Measurements from ENCODE around the gene SLC25A40. TPM values are rescaled to one million over a fixed set of nuclear protein-coding genes. Genes with fewer than 3 reads are reported as not detected.

Gene SLC25A40
- polyA plus RNA-seq, 1 experiment: 11.8 TPM

GRCh38 chr7:87797395-87797794 lies 78.8 kb downstream of the SLC25A40 start:
- TF ChIP-seq CTCF (IDR thresholded peaks at IDR 0.05; ENCODE audit: low read depth, low read length): no peak
- ChIA-PET CTCF (interaction anchor here (0.6 to 4.0 kb wide), 14 partner anchors 12 to 372 kb away, joined by 3 to 58 read pairs (median 4); no protein-coding TSS in a partner anchor), POLR2A (no interaction called here)
- no peak for DNase-seq (ENCODE audit: low read depth, low spot score)
- Histone ChIP-seq H3K27ac (ENCODE audit: low read depth, low read length) (no peak overlapping the region), H3K4me3 (ENCODE audit: low read depth, low read length) (no peak overlapping the region), H3K9me3 (ENCODE audit: control insufficient read depth, insufficient read depth, low read length) (no peaks in the 10 kb centered on the region), H3K27me3 (ENCODE audit: control insufficient read depth, insufficient read depth, low read length) (no peaks in the 10 kb centered on the region)

GRCh38 chr7:87785368-87785995 lies 90.7 kb downstream of the SLC25A40 start:
- Histone ChIP-seq H3K4me3 (ENCODE audit: low read depth, low read length) (no peak overlapping the region), H3K27me3 (ENCODE audit: control insufficient read depth, insufficient read depth, low read length) (no peaks in the 10 kb centered on the region), H3K9me3 (ENCODE audit: control insufficient read depth, insufficient read depth, low read length) (no peaks in the 10 kb centered on the region), H3K27ac (ENCODE audit: low read depth, low read length) (no peak overlapping the region)
- CTCF ChIA-PET: interaction anchor here (1.3 to 2.1 kb wide), 3 partner anchors 12 to 326 kb away, joined by 3 to 7 read pairs (median 4); no protein-coding TSS in a partner anchor
- POLR2A ChIA-PET: no interaction called here
- no peak for TF ChIP-seq CTCF (IDR thresholded peaks at IDR 0.05; ENCODE audit: low read depth, low read length)
- DNase-seq (ENCODE audit: low read depth, low spot score): no peak

- Histone ChIP-seq H3K4me3 (ENCODE audit: low read depth, low read length) (no peak overlapping the region), H3K9me3 (ENCODE audit: control insufficient read depth, insufficient read depth, low read length) (no peaks in the 10 kb centered on the region), H3K27me3 (ENCODE audit: control insufficient read depth, insufficient read depth, low read length) (no peaks in the 10 kb centered on the region), H3K27ac (ENCODE audit: low read depth, low read length) (no peak overlapping the region)
- CTCF ChIA-PET: interaction anchor here (1.3 to 2.1 kb wide), 3 partner anchors 13 to 327 kb away, joined by 3 to 7 read pairs (median 4); no protein-coding TSS in a partner anchor
- DNase-seq (ENCODE audit: low read depth, low spot score): no peak
- no peak for TF ChIP-seq CTCF (IDR thresholded peaks at IDR 0.05; ENCODE audit: low read depth, low read length)
- POLR2A ChIA-PET: no interaction called here
Measured at GRCh38 chr7:87784424-87784823, 91.7 kb downstream of the SLC25A40 start.

Other genes with a start within 250 kb of the SLC25A40 start
- gene RUNDC3B, start 248.0 kb downstream of the SLC25A40 start, polyA plus RNA-seq (2011; rRNA removed): 0.12 and 0.26 TPM in 2 replicates
- gene DBF4, start 133 bp upstream of the SLC25A40 start, polyA plus RNA-seq (2011; rRNA removed): 6.8 and 8.8 TPM in 2 replicates
- gene ADAM22, start 57.9 kb upstream of the SLC25A40 start, polyA plus RNA-seq (2011; rRNA removed): 0.14 and 0.33 TPM in 2 replicates

Data from AG04450 (cell line).